PC-3 (cell line): Measurements from ENCODE around the gene IL21R.

Experiments used
- CTCF ChIP-seq: fragments of 300-600 bp; sonication (generic); conservative IDR thresholded peaks from 2 replicates; pipeline ENCODE4 v1.5.1; 2017; ENCODE audit warnings: antibody characterized with exemption, low read depth, mild to moderate bottlenecking, low read length
- EZH2 ChIP-seq: fragments of 300-600 bp; sonication (generic); IDR thresholded peaks from one replicate; pipeline ENCODE4 v1.6.1; 2017; ENCODE audit warnings: antibody characterized with exemption, mild to moderate bottlenecking, low read length; ENCODE audit not compliant: unreplicated experiment
- EZH2phosphoT487 ChIP-seq: fragments of 300-600 bp; sonication (generic); IDR thresholded peaks from 2 replicates; pipeline ENCODE4 v1.6.1; 2018; ENCODE audit warnings: mild to moderate bottlenecking, antibody characterized with exemption, low read length, borderline replicate concordance

- no peak for TF ChIP-seq EZH2
- TF ChIP-seq EZH2phosphoT487, result no peak
- TF ChIP-seq CTCF, result no peak
Measured at GRCh38 chr16:27439271-27440018, 37.5 kb downstream of the IL21R start.
